ENCODE measurements around the gene SDF2.
"Not testable (repeated sequence)": the region's sequence is repeated elsewhere in the genome, so short reads cannot be mapped to it uniquely, and the experiment has no call there.

Gene SDF2

GRCh38 chr17:28684963-28685362 lies 23.3 kb upstream of the SDF2 start:
- DNase-seq: no peak

DNA sequence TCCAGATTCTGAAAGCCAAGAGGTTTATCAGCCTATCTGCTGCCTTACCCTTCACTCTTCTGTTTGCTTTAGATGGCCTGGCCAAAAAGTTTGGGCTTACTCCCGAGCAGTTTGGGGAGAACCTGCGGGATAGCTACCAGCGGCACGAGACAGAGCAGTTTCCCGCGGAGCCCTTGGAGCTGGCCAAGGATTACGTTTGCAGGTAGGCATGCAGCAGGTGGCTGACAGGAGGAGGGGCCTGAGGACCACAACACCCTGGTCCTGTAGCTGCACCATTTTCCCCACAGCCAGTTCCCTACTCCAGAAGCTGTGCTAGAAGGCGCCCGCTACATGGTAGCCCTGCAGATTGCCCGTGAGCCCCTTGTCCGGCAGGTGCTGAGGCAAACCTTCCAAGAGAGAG lies 20.9 kb upstream of the SDF2 start:
- DNase-seq: no peak

DNA sequence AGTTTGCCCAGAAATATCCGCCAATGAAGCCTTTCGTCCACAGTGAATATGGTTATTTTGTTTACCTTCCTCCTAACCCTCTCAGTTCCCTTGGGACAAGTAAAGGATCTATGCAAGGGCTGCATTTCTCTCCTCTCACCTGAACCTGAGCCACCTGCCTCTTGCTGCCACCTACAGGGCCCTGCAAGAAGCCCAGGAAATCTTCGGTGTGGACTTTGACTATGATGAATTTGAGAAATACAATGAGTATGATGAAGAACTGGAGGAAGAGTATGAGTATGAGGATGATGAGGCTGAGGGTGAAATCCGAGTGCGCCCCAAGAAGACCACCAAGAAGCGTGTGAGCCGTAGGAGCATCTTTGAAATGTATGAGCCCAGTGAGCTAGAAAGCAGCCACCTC lies 14.3 kb upstream of the SDF2 start:
- DNase-seq: no peak

DNA sequence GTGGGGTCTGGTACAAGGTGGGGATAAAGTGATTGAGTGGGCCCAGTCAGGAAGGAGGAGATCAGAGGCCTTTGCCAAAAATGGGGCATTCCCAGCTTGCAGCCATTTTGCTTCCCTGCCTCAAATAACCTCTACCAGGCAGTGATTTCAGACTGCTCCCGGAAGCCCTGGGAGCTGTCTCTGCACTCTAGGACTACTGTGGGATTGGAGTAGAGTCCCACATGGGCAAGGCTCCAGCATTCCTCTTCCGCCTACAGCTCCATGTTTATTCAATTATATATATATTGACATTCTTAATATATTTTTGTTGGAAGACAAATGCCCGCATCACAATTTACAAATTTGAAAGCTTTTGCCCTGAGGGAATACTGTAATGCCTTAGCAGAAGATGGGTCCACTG lies 13.8 kb upstream of the SDF2 start:
- no peak for DNase-seq

- DNase-seq: no peak
These were observed 8.2 kb upstream of the SDF2 start for GRCh38 chr17:28669918-28670317.

DNA sequence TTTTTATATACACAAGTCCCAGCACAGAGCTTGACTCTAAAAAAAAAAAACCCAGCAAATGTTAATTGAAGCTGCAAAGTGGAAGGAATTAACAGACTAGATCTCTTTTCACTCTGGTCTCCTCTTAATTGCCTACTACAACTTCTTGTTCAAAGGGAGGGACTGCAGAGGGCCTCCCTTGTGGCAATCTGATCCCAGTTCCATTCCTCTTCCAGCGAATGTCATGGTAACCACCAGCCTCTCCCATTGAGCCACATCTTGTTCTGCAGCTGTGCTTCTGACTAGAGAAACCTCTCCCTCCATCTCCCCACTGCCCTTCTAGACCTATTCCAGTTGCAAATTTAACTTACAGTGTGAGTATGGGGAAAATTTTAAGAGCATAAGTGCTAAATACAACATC lies 6.2 kb upstream of the SDF2 start:
- DNase-seq: no peak

- no peak for DNase-seq
These were observed 4.3 kb upstream of the SDF2 start for GRCh38 chr17:28665994-28666393.

DNA sequence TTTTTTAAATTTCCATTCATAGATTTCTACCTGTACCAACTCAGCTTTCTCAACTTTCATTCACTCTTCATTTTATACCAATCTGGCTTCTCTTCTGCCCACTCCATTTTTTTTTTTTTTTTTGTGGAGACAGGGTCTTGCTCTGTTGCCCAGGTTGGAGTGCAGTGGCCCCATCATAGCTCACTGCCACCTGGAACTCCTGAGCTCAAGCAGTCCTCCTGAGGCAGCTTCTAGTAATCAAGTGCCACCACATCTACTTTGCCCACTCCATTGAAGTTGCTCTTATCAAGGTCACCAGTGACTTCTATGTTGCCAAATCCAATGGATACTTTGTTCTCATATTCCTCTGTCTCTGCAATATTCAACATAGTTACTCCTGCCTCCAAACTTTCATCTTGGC lies 2.0 kb upstream of the SDF2 start:
- DNase-seq: no peak

DNA sequence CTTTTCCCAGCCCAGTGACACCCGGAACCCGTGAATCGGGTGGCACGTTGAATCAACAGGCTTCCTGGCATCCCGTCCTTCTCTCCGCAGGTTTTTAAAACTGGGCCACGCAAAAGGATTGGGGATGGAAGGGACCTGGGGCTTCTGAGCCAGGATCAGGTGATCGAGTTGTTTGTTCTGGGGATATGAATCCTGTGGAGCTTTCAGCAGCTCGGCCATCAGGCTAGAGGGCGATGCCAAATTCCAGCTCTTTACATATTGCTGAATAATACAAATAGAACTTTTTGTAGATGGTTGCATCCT lies 772 bp upstream of the SDF2 start:
- DNase-seq: no peak

GRCh38 chr17:28659497-28659881 lies 2.2 kb downstream of the SDF2 start:
- not testable (repeated sequence) for DNase-seq

- DNase-seq: not testable (repeated sequence)
These were observed 2.8 kb downstream of the SDF2 start for GRCh38 chr17:28658766-28659496.

- not testable (repeated sequence) for DNase-seq
These were observed 3.4 kb downstream of the SDF2 start for GRCh38 chr17:28658342-28658741.

GRCh38 chr17:28657756-28658155 lies 4.0 kb downstream of the SDF2 start:
- DNase-seq: no peak

- DNase-seq: no peak
These were observed 6.5 kb downstream of the SDF2 start for GRCh38 chr17:28655160-28655559.

DNA sequence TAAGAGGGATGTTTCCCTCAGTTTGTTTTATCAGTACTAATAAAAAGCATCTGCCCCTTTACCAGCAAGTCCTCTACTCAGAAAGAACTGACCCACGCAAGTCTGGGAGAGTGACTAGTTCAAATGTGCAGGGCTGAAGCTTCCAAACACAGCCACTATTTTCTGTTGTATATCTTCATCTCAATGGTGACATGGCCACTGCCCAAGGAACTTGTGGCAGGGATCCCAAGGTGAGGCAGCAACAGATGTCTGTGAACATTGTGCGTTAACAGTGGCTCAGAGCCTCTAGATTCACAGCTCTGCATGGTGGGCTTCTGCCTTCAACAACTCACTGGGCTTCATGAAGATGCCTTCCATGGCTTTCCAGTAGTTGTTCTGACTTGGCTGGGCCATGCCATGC lies 13.0 kb downstream of the SDF2 start:
- no peak for DNase-seq

- no peak for DNase-seq
These were observed 15.5 kb downstream of the SDF2 start for GRCh38 chr17:28646039-28646754.

GRCh38 chr17:28645576-28645939 lies 16.1 kb downstream of the SDF2 start:
- no peak for DNase-seq

GRCh38 chr17:28644787-28645575 lies 16.7 kb downstream of the SDF2 start, which contains the start of gene BLTP2:
Gene BLTP2, minus strand, starts transcription at chr17:28645158. Its CDS starts 102 bp downstream, at chr17:28645056.
- peak; percentile 95 to 97 for DNase-seq

DNA sequence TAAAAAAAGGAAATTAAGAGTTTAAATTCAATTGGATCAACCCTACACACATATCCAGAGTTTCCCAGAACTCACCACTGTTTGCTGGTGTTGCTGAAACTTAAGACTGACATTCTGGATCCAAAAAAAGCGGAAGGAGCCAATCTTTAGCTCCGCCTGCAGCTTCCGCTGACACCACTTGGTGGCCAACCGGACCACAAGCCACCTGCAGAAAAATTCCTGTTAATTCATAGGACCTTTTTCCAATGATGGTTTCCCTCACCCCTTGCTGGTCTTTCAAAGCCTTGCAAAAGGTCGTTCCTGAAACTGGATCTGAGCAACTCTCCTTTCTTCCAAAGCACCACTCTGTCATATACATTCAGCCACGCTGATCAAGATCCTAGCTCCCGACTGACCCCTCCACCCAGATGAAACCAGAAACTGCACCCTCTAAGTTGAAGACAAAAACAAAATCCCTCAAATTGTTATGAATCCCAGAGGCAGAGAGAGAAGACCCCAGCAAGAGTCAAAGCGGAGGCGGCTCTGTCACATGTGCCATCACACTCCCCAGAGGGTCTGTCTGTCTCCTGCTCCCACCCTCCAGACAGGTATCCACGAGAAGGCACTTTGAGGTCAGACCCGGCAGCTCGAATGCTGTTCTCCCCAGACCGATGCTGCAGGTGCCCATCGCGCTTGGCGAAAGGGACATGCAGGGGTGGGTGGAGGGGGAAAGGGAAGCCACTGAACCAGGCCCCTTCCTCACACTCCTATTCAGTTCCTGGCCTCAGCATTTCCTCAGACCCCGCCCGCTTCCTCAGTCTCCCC lies 17.5 kb downstream of the SDF2 start:
- DNase-seq: peak; percentile 77 to 83

- no peak for DNase-seq
These were observed 20.1 kb downstream of the SDF2 start for GRCh38 chr17:28641579-28641978.

GRCh38 chr17:28635506-28635905 lies 26.2 kb downstream of the SDF2 start:
- no peak for DNase-seq

DNA sequence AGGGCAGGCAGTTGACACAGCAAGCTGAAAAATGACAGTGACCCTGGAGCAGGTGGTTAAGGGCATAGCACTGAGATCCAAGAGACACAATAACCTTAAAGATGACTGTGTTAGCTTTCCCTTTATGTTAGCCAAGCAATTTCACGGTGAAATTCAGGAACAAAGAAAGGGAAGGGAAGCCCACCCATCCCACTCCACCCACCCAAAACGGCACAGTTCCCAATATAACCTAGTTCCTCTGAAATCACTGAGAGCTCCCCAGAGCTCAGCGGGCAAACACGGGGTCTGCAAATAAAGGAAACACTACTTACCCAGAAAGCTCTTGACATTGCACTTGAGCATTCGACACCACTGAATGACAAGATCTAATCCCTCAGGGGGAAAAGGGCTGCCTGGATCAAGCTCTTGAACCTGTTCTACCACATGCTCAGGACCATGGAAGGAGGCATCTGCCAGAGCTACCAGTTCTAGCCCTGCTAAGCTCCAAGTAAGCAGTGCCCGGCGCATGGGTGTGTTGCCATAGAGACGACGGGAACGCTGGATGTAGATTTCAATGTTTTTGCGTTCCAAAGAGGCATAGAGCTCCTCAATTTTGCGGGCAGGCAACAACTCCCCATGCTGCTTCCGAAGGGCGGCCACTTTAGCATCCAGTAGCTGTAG lies 27.4 kb downstream of the SDF2 start:
- DNase-seq: peak; percentile 79 to 93

Data from inflammatory macrophage (primary cell).